ENCODE data around the gene TCF4. TPM values are rescaled to one million over a fixed set of nuclear protein-coding genes. Genes with fewer than 3 reads are reported as not detected.

Gene TCF4
- total RNA-seq, 1 donor from 2014 or later: 115 TPM

DNA sequence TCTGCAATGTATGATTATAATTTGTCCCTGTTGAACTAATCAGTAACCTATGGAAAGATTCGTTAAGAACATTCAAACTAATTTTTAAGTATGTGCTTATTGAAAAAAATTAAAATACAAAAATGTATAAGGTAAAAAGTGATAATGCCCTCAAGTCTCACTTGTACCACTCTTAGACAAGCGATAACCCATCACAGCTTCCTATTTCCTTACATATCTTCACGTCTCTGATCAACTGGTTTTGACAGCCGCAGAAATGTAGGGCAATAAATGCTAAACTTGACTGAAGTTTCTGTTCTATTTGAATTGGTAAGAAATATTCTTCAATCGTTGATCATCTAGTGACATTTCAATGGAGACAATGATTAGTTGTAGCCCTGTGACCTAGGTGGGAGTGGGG is 112.5 kb downstream of the TCF4 start:
- Histone ChIP-seq H3K4me3 (ENCODE audit: insufficient read depth, low read depth, low read length) (no peak overlapping the region), H2AFZ (ENCODE audit: low read depth, low read length) (no peak overlapping the region), H3K79me2 (ENCODE audit: insufficient read depth, low read length) (peaks cover 54% of the 10 kb centered on the region), H3K27me3 (ENCODE audit: insufficient read depth, low read length) (no peaks in the 10 kb centered on the region), H3K9me3 (ENCODE audit: insufficient read depth, low read depth, low read length) (no peaks in the 10 kb centered on the region), H4K20me1 (ENCODE audit: insufficient read depth, low read length) (peaks cover 9% of the 10 kb centered on the region), H3K4me1 (ENCODE audit: insufficient read depth, low read length) (peaks cover 12% of the 10 kb centered on the region), H3K36me3 (ENCODE audit: insufficient read depth, low read length) (no peaks in the 10 kb centered on the region), H3K27ac (ENCODE audit: low read depth, low read length) (no peak overlapping the region), H3K9ac (ENCODE audit: low read length) (no peak overlapping the region), H3K4me2 (ENCODE audit: low read length) (no peak overlapping the region)
- H3K9me3 Mint-ChIP-seq (ENCODE audit: unreplicated experiment): no peaks in the 10 kb centered on the region
- peaks cover 5% of the 10 kb centered on the region for H3K36me3 Mint-ChIP-seq (ENCODE audit: low read depth, unreplicated experiment)
- H3K4me1 Mint-ChIP-seq (ENCODE audit: low read depth, unreplicated experiment): peaks cover 30% of the 10 kb centered on the region
- H3K27me3 Mint-ChIP-seq (ENCODE audit: low read depth, unreplicated experiment): no peaks in the 10 kb centered on the region
- no peak overlapping the region for H3K4me3 Mint-ChIP-seq (ENCODE audit: unreplicated experiment)
- FAIRE-seq: no peak
- H3K27ac Mint-ChIP-seq (ENCODE audit: unreplicated experiment): no peak overlapping the region
- DNase-seq (ENCODE audit: low read depth): no peak
- TF ChIP-seq EZH2 (IDR thresholded peaks at IDR 0.05; ENCODE audit: insufficient read depth, low read length): no peak
- TF ChIP-seq, protein P1, sequence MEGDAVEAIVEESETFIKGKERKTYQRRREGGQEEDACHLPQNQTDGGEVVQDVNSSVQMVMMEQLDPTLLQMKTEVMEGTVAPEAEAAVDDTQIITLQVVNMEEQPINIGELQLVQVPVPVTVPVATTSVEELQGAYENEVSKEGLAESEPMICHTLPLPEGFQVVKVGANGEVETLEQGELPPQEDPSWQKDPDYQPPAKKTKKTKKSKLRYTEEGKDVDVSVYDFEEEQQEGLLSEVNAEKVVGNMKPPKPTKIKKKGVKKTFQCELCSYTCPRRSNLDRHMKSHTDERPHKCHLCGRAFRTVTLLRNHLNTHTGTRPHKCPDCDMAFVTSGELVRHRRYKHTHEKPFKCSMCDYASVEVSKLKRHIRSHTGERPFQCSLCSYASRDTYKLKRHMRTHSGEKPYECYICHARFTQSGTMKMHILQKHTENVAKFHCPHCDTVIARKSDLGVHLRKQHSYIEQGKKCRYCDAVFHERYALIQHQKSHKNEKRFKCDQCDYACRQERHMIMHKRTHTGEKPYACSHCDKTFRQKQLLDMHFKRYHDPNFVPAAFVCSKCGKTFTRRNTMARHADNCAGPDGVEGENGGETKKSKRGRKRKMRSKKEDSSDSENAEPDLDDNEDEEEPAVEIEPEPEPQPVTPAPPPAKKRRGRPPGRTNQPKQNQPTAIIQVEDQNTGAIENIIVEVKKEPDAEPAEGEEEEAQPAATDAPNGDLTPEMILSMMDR (IDR thresholded peaks at IDR 0.05; ENCODE audit: insufficient read depth, low read depth, low read length): no peak

DNA sequence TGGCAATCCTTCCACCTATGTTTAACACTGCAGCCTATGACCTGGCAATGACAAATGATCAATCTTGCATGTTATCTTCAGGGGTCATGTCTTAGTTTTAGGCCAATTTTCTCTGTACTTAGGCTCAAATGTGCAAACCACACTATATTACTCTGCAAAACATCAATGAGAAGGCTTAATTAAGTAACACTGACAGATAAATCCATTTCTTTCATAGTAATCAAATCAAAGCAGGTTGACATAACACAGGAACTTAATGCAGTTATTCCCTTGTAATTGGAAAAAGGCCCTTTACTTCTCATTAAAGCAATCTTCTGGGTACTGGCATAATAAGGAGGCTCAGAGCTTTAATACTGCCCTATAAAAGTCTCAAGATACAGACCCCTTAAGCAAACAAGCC is 114.4 kb downstream of the TCF4 start:
- Mint-ChIP-seq H3K27ac (ENCODE audit: unreplicated experiment) (no peak overlapping the region), H3K9me3 (ENCODE audit: unreplicated experiment) (no peaks in the 10 kb centered on the region), H3K27me3 (ENCODE audit: low read depth, unreplicated experiment) (no peaks in the 10 kb centered on the region), H3K4me3 (ENCODE audit: unreplicated experiment) (no peak overlapping the region), H3K36me3 (ENCODE audit: low read depth, unreplicated experiment) (peaks cover 4% of the 10 kb centered on the region), H3K4me1 (ENCODE audit: low read depth, unreplicated experiment) (peaks cover 36% of the 10 kb centered on the region)
- TF ChIP-seq, protein P1 (IDR thresholded peaks at IDR 0.05; ENCODE audit: insufficient read depth, low read depth, low read length): no peak
- no peak for TF ChIP-seq EZH2 (IDR thresholded peaks at IDR 0.05; ENCODE audit: insufficient read depth, low read length)
- DNase-seq (ENCODE audit: low read depth) (no peak), FAIRE-seq (peak; percentile 39)
- Histone ChIP-seq H3K4me2 (ENCODE audit: low read length) (no peak overlapping the region), H4K20me1 (ENCODE audit: insufficient read depth, low read length) (peaks cover 12% of the 10 kb centered on the region), H3K4me1 (ENCODE audit: insufficient read depth, low read length) (peaks cover 12% of the 10 kb centered on the region), H2AFZ (ENCODE audit: low read depth, low read length) (no peak overlapping the region), H3K36me3 (ENCODE audit: insufficient read depth, low read length) (no peaks in the 10 kb centered on the region), H3K79me2 (ENCODE audit: insufficient read depth, low read length) (peaks cover 46% of the 10 kb centered on the region), H3K27ac (ENCODE audit: low read depth, low read length) (no peak overlapping the region), H3K9ac (ENCODE audit: low read length) (no peak overlapping the region), H3K27me3 (ENCODE audit: insufficient read depth, low read length) (no peaks in the 10 kb centered on the region), H3K4me3 (ENCODE audit: insufficient read depth, low read depth, low read length) (no peak overlapping the region), H3K9me3 (ENCODE audit: insufficient read depth, low read depth, low read length) (no peaks in the 10 kb centered on the region)

DNA sequence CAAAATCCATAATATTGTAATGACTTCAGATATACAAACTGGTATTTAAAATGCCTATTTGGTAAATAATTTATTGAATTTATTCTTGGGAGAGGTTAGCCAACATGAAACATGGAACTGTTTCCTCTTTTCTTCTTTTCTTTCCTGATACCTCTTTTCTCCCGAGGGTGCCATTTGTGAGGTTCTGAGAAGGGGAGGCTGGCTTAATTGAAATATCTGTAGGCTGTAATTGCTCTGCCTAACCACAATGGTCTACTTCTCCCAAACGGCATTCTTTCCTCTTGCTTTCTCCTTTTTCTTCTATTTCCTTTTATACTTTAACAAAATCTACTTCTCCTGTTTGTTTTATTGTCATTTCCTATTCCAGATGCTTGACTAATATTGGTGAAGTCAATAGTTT is 114.9 kb downstream of the TCF4 start:
- Histone ChIP-seq H4K20me1 (ENCODE audit: insufficient read depth, low read length) (peaks cover 9% of the 10 kb centered on the region), H3K9me3 (ENCODE audit: insufficient read depth, low read depth, low read length) (no peaks in the 10 kb centered on the region), H3K79me2 (ENCODE audit: insufficient read depth, low read length) (peaks cover 43% of the 10 kb centered on the region), H3K9ac (ENCODE audit: low read length) (no peak overlapping the region), H3K36me3 (ENCODE audit: insufficient read depth, low read length) (no peaks in the 10 kb centered on the region), H3K27ac (ENCODE audit: low read depth, low read length) (no peak overlapping the region), H3K4me2 (ENCODE audit: low read length) (no peak overlapping the region), H2AFZ (ENCODE audit: low read depth, low read length) (no peak overlapping the region), H3K4me1 (ENCODE audit: insufficient read depth, low read length) (peaks cover 7% of the 10 kb centered on the region), H3K27me3 (ENCODE audit: insufficient read depth, low read length) (no peaks in the 10 kb centered on the region), H3K4me3 (ENCODE audit: insufficient read depth, low read depth, low read length) (no peak overlapping the region)
- Mint-ChIP-seq H3K4me3 (ENCODE audit: unreplicated experiment) (no peak overlapping the region), H3K27ac (ENCODE audit: unreplicated experiment) (no peak overlapping the region), H3K36me3 (ENCODE audit: low read depth, unreplicated experiment) (peaks cover 4% of the 10 kb centered on the region), H3K9me3 (ENCODE audit: unreplicated experiment) (no peaks in the 10 kb centered on the region), H3K4me1 (ENCODE audit: low read depth, unreplicated experiment) (peaks cover 33% of the 10 kb centered on the region), H3K27me3 (ENCODE audit: low read depth, unreplicated experiment) (no peaks in the 10 kb centered on the region)
- DNase-seq (ENCODE audit: low read depth) (no peak), FAIRE-seq (no peak)
- TF ChIP-seq, protein P1 (IDR thresholded peaks at IDR 0.05; ENCODE audit: insufficient read depth, low read depth, low read length): no peak
- TF ChIP-seq EZH2 (IDR thresholded peaks at IDR 0.05; ENCODE audit: insufficient read depth, low read length): no peak
